Activated T-helper 2 cell treated with anti-CD3 and anti-CD28 coated beads, Interferon-gamma antibody, Interleukin-2, Interleukin-4, amounts not matched to agents 10 μg/mL and 5 μg/mL and 100 μg/mL, durations not matched to agents 14 hours and 24 hours and 36 hours (primary cell): Measurements from ENCODE around the gene WNT2. TPM values are rescaled to one million over a fixed set of nuclear protein-coding genes. Genes with fewer than 3 reads are reported as not detected.
"Not testable (repeated sequence)": the region's sequence is repeated elsewhere in the genome, so short reads cannot be mapped to it uniquely, and the experiment has no call there.

ENCODE experiments used
- DNase-seq: peaks from one replicate; pipeline ENCODE4 v3.0.0; 2021; ENCODE audit warnings: low spot score
- H3K27ac Mint-ChIP-seq: one replicate; pipeline ENCODE4 v1.8.0; 2021; ENCODE audit warnings: mixed read lengths
- H3K27me3 Mint-ChIP-seq: one replicate; pipeline ENCODE4 v1.8.0; 2021; ENCODE audit warnings: low read depth, mixed read lengths
- H3K36me3 Mint-ChIP-seq: one replicate; pipeline ENCODE4 v1.8.0; 2021; ENCODE audit warnings: low read depth, mixed read lengths
- H3K4me1 Mint-ChIP-seq: one replicate; pipeline ENCODE4 v1.8.0; 2021; ENCODE audit warnings: low read depth, mixed read lengths
- H3K4me3 Mint-ChIP-seq: one replicate; pipeline ENCODE4 v1.8.0; 2021; ENCODE audit warnings: low read depth, mild to moderate bottlenecking, moderate library complexity, mixed read lengths
- H3K9me3 Mint-ChIP-seq: one replicate; pipeline ENCODE4 v1.8.0; 2021; ENCODE audit warnings: mixed read lengths
- intact Hi-C: fragments of 100-400 bp; cut with micrococcal nuclease; formaldehyde crosslinking; loops from one replicate; pipeline ENCODE4 v1.15.1; 2023
- total RNA-seq: library from RNA; stranded (reverse); gene quantifications from 2 replicates; pipeline ENCODE4 v1.2.3, GENCODE V29; 2022

WNT2 gene
- total RNA-seq, 1 donor from 2014 or later: not detected

DNA sequence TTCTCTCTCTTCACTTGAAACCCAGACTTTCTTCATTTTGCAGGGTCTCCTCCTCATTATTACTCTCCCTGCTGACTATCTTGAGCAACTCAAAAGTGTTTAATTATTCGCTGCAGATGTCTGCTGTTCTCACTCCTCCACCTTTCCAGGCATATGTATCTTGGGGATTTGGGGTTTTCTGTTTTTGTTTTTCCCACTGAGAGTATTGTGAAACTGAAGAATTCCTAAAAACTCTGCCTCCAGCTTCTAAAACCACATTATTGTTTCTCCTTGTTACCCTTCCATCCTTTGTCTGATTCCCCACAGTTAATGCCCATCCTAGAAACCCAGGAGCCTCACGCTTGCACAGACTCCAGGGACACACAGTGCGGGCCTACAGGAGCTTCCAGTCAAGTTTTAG, 51.3 kb downstream of the WNT2 start:
- intact Hi-C loops: no loop called here
- no peaks in the 10 kb centered on the region for H3K36me3 Mint-ChIP-seq

DNA sequence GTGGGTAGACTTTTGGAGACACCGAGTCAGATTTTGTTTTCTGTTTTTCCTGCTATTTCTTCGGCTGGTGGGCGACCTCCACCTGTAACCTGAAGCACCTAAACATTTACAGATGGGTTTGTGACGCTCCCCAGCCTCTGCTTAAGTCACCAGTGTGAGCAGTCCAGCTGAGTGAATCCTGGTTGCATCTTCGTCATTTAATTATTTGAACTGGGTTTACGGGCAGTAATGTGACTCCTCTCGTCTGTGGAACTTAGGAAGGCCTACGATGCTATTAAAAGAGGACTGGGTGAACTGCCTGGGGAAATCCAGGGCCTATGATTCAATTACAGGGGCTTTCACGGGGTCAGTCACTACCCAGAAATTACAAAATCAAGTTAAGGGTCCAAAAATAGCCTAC, 52.5 kb downstream of the WNT2 start:
- H3K27me3 Mint-ChIP-seq: no peaks in the 10 kb centered on the region
- no peak overlapping the region for H3K4me3 Mint-ChIP-seq
- intact Hi-C loops: no loop called here
- no peak for DNase-seq
- no peak overlapping the region for H3K27ac Mint-ChIP-seq
- no peaks in the 10 kb centered on the region for H3K36me3 Mint-ChIP-seq
- no peaks in the 10 kb centered on the region for H3K9me3 Mint-ChIP-seq
- no peaks in the 10 kb centered on the region for H3K4me1 Mint-ChIP-seq

More for the DNA sequence above, 51.3 kb downstream of the WNT2 start:
- no peaks in the 10 kb centered on the region for H3K4me1 Mint-ChIP-seq
- H3K27me3 Mint-ChIP-seq: no peaks in the 10 kb centered on the region
- H3K4me3 Mint-ChIP-seq: no peak overlapping the region
- DNase-seq: no peak
- no peak overlapping the region for H3K27ac Mint-ChIP-seq
- H3K9me3 Mint-ChIP-seq: no peaks in the 10 kb centered on the region

DNA sequence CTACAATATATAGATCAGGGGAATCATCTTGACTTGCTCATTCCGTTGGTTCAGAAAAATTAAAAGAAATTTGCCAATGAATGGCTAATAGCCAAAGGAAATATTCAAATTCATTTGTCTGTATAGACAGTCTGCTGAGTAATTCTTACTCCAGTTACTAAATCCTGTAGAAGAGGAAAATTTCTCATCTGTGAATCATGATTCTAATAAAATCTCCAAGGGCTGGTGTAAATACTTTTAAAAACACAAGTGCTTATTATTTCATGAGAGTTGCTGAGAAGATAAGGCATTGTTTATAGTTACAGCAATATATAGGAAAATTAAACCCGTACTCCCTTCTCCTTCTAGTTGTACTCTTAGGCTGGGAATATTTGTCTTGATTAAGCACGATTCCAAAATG, 53.0 kb downstream of the WNT2 start:
- intact Hi-C loops: no loop called here
- no peak overlapping the region for H3K4me3 Mint-ChIP-seq
- H3K9me3 Mint-ChIP-seq: no peaks in the 10 kb centered on the region

DNA sequence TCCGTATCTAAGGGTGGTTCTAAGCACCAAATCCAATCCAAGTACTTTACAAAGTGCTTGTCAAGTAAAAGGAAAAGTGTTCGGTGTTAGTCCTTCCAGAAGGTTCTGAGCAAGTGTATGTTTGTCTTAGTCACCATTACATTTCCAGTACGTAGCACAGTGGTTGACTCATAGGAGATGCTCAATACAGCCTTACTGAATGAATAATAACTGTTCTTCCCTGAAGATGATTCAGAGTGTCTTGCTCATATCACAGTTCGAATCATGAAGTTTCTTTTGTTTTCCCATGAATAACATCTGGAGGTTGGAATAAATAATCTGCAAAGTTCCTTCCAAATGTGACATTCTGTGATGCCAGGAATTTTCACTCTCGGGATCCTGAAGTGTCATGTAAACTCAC, 53.4 kb downstream of the WNT2 start:
- Mint-ChIP-seq H3K27ac (no peak overlapping the region), H3K36me3 (no peaks in the 10 kb centered on the region), H3K9me3 (no peaks in the 10 kb centered on the region), H3K27me3 (no peaks in the 10 kb centered on the region), H3K4me1 (no peaks in the 10 kb centered on the region), H3K4me3 (no peak overlapping the region)
- no peak for DNase-seq
- intact Hi-C loops: no loop called here

More for the DNA sequence above, 53.0 kb downstream of the WNT2 start:
- Mint-ChIP-seq H3K27ac (no peak overlapping the region), H3K27me3 (no peaks in the 10 kb centered on the region), H3K36me3 (no peaks in the 10 kb centered on the region), H3K4me1 (no peaks in the 10 kb centered on the region)
- no peak for DNase-seq

DNA sequence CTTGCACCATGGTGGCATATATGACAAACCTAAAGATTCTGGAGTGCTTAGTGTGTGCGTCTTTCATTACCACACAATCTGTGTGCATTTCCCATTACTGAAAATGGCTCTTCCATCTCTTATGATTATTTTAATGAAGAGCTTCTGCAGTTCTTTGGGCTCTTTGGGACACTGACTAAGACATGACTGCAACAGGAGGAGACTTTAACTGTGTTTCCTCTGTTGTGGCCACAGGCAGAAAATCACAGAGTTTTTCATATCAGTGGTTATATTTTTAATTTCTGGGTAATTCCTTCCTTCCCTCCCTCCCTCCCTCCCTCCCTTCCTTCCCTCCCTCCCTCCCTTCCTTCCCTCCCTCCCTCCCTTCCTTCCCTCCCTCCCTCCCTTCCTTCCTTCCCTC, 58.1 kb downstream of the WNT2 start:
- no peak for DNase-seq
- intact Hi-C loops: no loop called here
- Mint-ChIP-seq H3K27me3 (peaks cover 5% of the 10 kb centered on the region), H3K36me3 (no peaks in the 10 kb centered on the region), H3K4me3 (no peak overlapping the region), H3K9me3 (no peaks in the 10 kb centered on the region), H3K27ac (no peak overlapping the region), H3K4me1 (no peaks in the 10 kb centered on the region)

DNA sequence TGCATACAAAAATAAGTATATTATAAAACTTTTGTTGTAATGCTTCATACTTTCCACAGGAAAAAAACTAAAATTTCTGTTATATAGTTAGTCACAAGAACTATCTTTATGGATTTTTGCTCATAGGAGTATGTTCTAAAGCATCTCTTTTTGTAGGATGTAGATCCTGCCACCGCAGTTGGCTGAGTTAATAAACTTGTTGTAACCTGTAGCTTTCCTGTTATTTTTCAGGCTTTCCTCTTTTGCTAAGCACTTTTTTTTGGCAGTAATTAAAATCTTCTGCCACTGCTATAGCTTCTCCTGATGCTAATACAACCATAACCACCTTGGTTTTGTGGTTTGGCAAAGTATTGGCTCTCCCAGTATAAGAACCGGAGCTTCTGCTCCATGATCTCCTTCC, 60.3 kb downstream of the WNT2 start:
- no peak for DNase-seq
- H3K9me3 Mint-ChIP-seq: no peaks in the 10 kb centered on the region
- H3K4me1 Mint-ChIP-seq: no peaks in the 10 kb centered on the region
- intact Hi-C loops: no loop called here
- peaks cover 5% of the 10 kb centered on the region for H3K27me3 Mint-ChIP-seq
- no peaks in the 10 kb centered on the region for H3K36me3 Mint-ChIP-seq
- no peak overlapping the region for H3K27ac Mint-ChIP-seq
- H3K4me3 Mint-ChIP-seq: no peak overlapping the region

DNA sequence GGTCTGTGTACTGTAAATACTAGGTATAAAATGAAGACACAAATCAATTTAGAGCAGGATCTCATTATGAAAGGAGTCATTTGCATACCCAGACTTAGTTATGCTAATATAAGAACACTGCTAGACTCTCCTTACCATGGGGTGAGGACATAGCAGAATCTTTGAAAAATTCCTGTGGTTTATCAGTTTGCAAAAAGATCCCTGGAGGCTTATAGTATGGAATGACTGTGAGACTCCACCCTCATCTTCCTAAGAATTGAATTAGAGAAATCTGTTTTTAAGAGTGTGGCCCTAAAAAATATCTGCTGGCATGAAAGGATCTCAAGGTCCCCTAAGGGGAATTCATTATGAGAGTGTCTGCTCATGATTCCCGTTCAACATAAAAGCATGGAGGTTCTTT, 63.2 kb downstream of the WNT2 start:
- Mint-ChIP-seq H3K27ac (no peak overlapping the region), H3K4me3 (no peak overlapping the region), H3K36me3 (no peaks in the 10 kb centered on the region), H3K4me1 (no peaks in the 10 kb centered on the region), H3K9me3 (no peaks in the 10 kb centered on the region), H3K27me3 (peaks cover 7% of the 10 kb centered on the region)
- DNase-seq: no peak
- intact Hi-C loops: no loop called here

DNA sequence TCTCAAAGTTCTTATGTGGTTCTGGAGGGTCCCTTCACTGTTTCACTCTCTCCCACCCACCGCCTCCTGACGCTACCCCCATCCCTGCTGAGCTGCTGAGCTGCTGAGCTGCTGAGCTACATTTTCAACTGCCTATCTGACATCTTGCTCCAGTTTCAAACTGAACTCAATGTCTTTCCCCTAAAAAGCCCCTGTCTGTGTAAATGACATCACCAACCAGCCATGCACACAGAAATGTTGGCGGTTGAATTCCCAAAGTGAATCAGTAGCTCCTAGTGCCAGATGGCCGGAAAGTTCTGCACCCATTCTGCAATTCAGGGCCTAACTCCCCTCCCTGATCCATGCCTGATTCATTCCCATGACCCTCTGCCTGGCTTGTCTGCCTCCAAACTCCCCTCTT, 71.2 kb downstream of the WNT2 start:
- Mint-ChIP-seq H3K36me3 (no peaks in the 10 kb centered on the region), H3K27me3 (peaks cover 2% of the 10 kb centered on the region), H3K4me3 (no peak overlapping the region), H3K4me1 (no peaks in the 10 kb centered on the region), H3K9me3 (no peaks in the 10 kb centered on the region), H3K27ac (no peak overlapping the region)
- intact Hi-C loops: no loop called here
- no peak for DNase-seq

DNA sequence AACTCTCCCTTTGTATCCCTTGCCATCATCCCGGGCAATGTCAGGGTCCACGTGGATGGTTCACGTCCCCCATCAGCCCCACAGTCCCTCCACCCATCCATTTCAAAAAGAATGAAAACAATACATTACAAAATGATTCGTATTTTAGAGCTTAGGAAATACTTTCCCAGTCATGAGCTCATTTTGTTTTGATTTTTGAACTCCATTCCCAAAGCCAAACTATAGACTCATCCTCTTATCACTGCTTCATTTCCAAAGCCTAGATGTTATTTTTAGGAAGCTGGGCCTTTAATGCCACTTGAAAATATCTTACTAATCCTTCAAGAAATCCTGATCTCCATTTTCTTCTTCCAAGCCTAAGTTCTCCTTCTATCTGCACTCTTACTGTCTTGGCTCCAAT, 72.1 kb downstream of the WNT2 start:
- intact Hi-C loops: no loop called here
- H3K36me3 Mint-ChIP-seq: no peaks in the 10 kb centered on the region
- no peaks in the 10 kb centered on the region for H3K9me3 Mint-ChIP-seq
- DNase-seq: no peak
- no peak overlapping the region for H3K27ac Mint-ChIP-seq
- H3K27me3 Mint-ChIP-seq: no peaks in the 10 kb centered on the region
- no peaks in the 10 kb centered on the region for H3K4me1 Mint-ChIP-seq
- H3K4me3 Mint-ChIP-seq: no peak overlapping the region

DNA sequence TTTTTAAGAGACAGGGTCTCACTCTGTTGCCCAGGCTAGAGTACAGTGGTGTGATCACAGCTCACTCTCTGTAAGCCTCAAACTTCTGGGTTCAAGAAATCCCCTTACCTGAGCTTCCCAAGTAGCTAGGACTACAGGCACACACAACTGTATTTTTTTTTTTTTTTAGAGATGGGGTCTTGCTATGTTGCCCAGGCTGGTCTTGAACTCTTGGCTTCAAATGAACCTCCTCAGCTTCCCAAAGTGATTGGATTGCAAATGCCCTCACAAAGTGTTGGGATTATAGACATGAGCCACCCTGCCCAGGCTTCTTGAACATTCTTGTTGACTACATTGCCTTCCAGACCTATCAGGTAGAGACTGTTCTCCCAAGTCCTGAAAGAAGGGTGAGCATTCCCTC, 72.6 kb downstream of the WNT2 start:
- Mint-ChIP-seq H3K27ac (no peak overlapping the region), H3K27me3 (no peaks in the 10 kb centered on the region), H3K36me3 (no peaks in the 10 kb centered on the region), H3K4me1 (no peaks in the 10 kb centered on the region), H3K4me3 (no peak overlapping the region), H3K9me3 (no peaks in the 10 kb centered on the region)
- intact Hi-C loops: no loop called here
- no peak for DNase-seq

DNA sequence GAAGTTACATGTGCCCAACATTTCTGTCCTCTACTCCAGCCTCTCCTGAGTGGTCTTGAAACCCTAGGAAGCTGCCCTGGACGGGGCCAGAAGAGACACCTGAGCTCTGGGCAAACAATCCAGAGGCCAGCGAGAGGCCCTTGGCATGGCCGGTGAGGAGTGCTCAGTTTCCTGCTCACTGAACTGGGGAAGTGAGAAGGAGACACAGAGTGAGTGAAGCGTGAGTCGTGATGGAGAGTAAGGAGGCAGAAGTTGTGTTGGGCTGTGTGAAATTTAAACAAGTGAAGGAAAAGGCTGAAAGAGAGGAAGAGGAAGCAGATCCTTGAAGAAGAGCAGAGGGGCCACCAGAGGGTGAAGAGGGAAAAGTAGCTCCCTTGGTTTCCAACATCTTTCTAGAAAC, 73.2 kb downstream of the WNT2 start:
- intact Hi-C loops: no loop called here
- Mint-ChIP-seq H3K4me1 (no peaks in the 10 kb centered on the region), H3K4me3 (no peak overlapping the region), H3K36me3 (no peaks in the 10 kb centered on the region), H3K27ac (no peak overlapping the region), H3K27me3 (no peaks in the 10 kb centered on the region), H3K9me3 (no peaks in the 10 kb centered on the region)
- DNase-seq: no peak

DNA sequence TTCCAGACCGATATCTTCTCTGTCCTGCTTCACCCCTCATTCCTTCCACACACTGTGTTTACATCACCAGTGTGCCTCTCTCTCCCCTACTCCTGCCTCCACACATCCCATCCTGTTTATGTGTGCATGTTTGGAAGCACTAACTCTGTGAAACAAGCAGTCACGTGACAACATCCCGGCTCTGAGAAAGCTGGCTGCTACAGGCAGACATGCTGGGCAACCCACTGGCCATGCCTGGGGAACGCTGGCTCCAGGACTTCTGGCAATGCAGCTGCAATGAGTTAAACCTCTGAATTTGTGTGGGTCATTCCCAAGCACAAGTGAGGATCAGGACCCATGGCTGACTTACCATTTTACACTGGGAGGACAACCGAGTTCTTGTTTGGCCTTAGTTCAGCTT, 74.0 kb downstream of the WNT2 start:
- Mint-ChIP-seq H3K36me3 (no peaks in the 10 kb centered on the region), H3K27me3 (no peaks in the 10 kb centered on the region), H3K4me1 (no peaks in the 10 kb centered on the region), H3K9me3 (no peaks in the 10 kb centered on the region), H3K27ac (no peak overlapping the region), H3K4me3 (no peak overlapping the region)
- intact Hi-C loops: no loop called here
- no peak for DNase-seq

DNA sequence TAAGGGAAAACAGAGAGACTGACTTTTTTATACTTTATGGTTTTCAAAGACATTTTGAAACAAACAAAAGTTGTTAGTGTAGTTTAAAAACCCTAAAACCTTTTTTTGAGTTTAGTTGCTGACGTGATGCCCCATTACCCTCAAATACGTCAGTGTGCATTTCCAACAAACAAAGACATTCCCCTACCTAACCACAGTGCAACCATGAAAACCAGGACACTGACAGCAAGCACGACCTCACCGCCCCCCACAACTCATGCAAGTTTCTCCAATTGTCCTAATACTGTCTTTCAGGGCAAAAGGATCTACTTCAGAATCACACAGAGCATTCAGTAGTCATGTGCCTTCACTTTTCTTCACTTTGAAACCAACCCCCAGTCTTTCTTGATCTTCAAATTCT, 75.0 kb downstream of the WNT2 start:
- intact Hi-C loops: no loop called here
- Mint-ChIP-seq H3K36me3 (no peaks in the 10 kb centered on the region), H3K4me1 (no peaks in the 10 kb centered on the region), H3K4me3 (no peak overlapping the region), H3K27me3 (no peaks in the 10 kb centered on the region), H3K27ac (no peak overlapping the region), H3K9me3 (no peaks in the 10 kb centered on the region)
- DNase-seq: no peak

DNA sequence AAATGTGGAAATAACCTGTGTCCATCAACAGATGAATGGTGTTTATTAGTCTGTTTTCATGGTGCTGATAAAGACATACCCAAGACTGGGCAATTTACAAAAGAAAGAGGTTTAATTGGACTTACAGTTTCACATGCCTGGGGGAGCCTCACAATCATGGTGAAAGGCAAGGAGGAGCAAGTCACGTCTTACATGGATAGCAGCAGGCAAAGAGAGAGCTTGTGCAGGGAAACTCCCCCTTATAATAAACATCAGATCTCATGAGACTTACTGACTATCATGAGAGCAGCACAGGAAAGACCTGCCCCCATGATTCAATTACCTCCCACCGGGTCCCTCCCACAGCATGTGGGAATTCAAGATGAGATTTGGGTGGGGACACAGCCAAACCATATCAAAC, 77.2 kb downstream of the WNT2 start:
- DNase-seq, H3K9me3 Mint-ChIP-seq, H3K36me3 Mint-ChIP-seq, H3K4me3 Mint-ChIP-seq, H3K27me3 Mint-ChIP-seq, intact Hi-C loops, H3K4me1 Mint-ChIP-seq, H3K27ac Mint-ChIP-seq: not testable (repeated sequence)
